Type B pancreatic cell (in vitro differentiated cells): ENCODE measurements around the gene GMFB. TPM values are rescaled to one million over a fixed set of nuclear protein-coding genes. Genes with fewer than 3 reads are reported as not detected.

Source experiments
- DNase-seq: peaks from one replicate; pipeline ENCODE4 v3.0.0; 2021; ENCODE audit warnings: mixed read lengths; ENCODE audit not compliant: unreplicated experiment; ENCODE audit errors: extremely low spot score
- H3K27ac Mint-ChIP-seq: 2 replicates; pipeline ENCODE4 v1.8.0; 2021; ENCODE audit warnings: mild to moderate bottlenecking, mixed read lengths
- H3K27me3 Mint-ChIP-seq: 2 replicates; pipeline ENCODE4 v1.8.0; 2021; ENCODE audit warnings: mixed read lengths
- H3K36me3 Mint-ChIP-seq: 2 replicates; pipeline ENCODE4 v1.8.0; 2021; ENCODE audit warnings: mixed read lengths
- H3K4me1 Mint-ChIP-seq: one replicate; pipeline ENCODE4 v1.8.0; 2021; ENCODE audit warnings: mixed read lengths; ENCODE audit not compliant: unreplicated experiment
- H3K4me3 Mint-ChIP-seq: 2 replicates; pipeline ENCODE4 v1.8.0; 2021; ENCODE audit warnings: mild to moderate bottlenecking, mixed read lengths
- H3K9me3 Mint-ChIP-seq: 2 replicates; pipeline ENCODE4 v1.8.0; 2021; ENCODE audit warnings: mixed read lengths
- total RNA-seq: library from RNA; stranded (reverse); gene quantifications from 2 replicates; pipeline ENCODE4 v1.2.1, GENCODE V29; 2021; ENCODE audit warnings: low replicate concordance
- TF ChIP-seq, protein P1 (sequence below): fragments of 200-600 bp; sonication (generic); conservative IDR thresholded peaks from 2 replicates; pipeline ENCODE4 v1.5.0; 2021; ENCODE audit warnings: antibody characterized with exemption, mild to moderate bottlenecking

GMFB gene
- total RNA-seq, 1 donor from 2014 or later: 48.8 TPM

DNA sequence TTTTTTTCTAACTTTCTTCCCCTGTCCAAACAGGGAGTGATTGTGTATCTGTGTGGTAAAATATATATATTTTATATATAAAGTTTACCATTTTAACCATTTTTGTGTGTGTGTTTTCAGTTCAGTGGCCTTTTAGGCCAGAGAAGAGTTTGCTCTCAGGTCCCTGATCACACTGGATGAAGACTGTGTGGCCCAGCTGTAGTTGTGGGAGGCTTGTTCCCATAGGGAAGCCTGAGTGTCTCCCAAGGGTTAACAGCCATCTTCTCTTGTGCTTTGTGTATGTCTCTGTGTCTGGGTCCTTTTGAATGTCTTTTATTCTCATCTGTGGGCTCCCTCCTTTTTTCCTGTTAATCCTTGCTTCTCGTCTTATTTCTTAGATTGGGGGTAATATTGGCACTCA is 44.3 kb upstream of the GMFB start:
- Mint-ChIP-seq H3K27me3 (no peaks in the 10 kb centered on the region), H3K36me3 (peaks cover 11% of the 10 kb centered on the region), H3K27ac (no peak overlapping the region), H3K9me3 (no peaks in the 10 kb centered on the region), H3K4me3 (no peak overlapping the region), H3K4me1 (no peaks in the 10 kb centered on the region)
- no peak for DNase-seq
- TF ChIP-seq, protein P1, sequence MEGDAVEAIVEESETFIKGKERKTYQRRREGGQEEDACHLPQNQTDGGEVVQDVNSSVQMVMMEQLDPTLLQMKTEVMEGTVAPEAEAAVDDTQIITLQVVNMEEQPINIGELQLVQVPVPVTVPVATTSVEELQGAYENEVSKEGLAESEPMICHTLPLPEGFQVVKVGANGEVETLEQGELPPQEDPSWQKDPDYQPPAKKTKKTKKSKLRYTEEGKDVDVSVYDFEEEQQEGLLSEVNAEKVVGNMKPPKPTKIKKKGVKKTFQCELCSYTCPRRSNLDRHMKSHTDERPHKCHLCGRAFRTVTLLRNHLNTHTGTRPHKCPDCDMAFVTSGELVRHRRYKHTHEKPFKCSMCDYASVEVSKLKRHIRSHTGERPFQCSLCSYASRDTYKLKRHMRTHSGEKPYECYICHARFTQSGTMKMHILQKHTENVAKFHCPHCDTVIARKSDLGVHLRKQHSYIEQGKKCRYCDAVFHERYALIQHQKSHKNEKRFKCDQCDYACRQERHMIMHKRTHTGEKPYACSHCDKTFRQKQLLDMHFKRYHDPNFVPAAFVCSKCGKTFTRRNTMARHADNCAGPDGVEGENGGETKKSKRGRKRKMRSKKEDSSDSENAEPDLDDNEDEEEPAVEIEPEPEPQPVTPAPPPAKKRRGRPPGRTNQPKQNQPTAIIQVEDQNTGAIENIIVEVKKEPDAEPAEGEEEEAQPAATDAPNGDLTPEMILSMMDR: no peak

DNA sequence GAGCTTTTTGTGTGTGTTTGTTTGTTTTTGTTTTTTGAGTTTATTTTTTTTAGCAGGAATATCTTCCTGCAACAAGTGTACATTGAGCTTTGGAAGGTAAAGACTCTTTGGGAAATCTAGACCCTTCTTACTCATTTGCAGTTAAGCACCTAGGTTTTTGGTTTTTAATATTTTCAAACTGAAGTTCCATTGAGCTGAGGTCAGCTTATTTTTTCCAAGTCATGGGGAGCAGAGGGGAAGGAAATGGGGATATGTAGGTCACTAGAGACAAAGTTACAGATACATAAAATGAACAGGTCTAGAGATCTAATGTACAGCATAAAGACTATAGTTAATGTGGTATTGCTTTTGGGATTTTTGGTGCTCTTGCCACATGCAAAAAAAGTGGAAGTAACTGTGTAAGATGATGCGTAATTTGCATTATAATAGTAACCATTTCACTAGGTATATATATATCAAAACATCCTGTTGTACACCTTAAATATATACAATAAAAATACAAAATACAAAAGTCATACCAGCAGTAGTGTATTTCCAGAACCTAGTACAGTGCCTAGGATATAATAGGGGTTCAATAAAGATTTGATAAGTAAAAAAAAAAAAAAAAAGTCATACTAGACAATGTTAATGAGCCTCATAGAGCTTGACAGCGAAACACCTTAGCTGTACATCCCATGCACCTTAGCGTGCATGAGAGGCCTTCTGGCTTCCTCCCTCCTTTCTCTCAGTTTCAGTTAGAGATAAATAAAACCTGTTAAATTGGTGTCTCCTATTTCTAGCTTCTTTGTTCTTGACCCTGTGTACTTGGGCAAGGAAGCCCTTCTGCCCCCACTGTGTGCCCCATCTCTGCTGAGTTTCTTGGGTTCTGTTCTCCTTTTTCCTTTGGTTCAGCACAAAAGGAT is 43.6 kb upstream of the GMFB start:
- Mint-ChIP-seq H3K27me3 (no peaks in the 10 kb centered on the region), H3K36me3 (peaks cover 11% of the 10 kb centered on the region), H3K27ac (no peak overlapping the region), H3K9me3 (no peaks in the 10 kb centered on the region), H3K4me3 (no peak overlapping the region), H3K4me1 (no peaks in the 10 kb centered on the region)
- no peak for DNase-seq
- TF ChIP-seq, protein P1: no peak

DNA sequence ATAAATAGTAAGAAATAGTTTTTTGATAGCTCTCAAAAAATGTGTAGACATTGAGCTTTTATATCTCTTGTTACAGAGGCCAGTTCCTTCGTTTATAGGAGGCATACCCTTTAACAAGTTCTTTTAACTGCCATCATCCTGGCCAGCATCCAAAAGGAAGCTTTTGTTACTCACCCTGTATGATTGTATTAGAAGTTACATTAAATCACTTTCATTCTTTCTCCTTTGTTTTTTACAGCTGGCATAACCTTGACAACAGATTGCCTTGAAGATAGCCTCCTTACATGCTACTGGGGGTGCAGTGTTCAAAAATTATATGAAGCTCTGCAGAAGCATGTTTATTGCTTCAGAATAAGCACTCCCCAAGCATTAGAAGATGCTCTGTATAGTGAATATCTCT is 41.0 kb upstream of the GMFB start:
- Mint-ChIP-seq H3K27ac (no peak overlapping the region), H3K27me3 (no peaks in the 10 kb centered on the region), H3K36me3 (peaks cover 3% of the 10 kb centered on the region)

DNA sequence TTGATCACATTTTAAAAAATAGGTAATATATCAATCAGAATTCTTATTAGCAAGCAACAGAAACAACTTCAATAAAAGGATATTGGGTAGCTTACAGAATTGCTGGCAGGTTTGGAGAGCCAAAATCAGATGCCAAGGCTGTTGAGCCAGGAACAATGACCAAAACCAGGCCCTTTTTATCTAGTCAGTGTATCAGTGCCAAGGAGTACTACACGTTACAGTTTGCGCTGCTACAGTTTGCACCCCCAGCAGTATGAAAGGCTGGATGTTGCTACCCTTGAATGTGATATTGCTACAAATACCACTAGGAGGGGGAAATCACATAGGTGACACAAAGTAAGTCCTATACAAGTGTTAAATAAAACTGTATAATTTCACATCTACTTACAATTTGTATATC is 40.2 kb upstream of the GMFB start:
- Mint-ChIP-seq H3K27me3 (no peaks in the 10 kb centered on the region), H3K9me3 (no peaks in the 10 kb centered on the region), H3K4me3 (no peak overlapping the region), H3K36me3 (no peaks in the 10 kb centered on the region), H3K27ac (no peak overlapping the region), H3K4me1 (no peaks in the 10 kb centered on the region)
- no peak for DNase-seq
- TF ChIP-seq, protein P1: no peak

More for the DNA sequence above, 41.0 kb upstream of the GMFB start:
- DNase-seq: no peak
- Mint-ChIP-seq H3K4me3 (no peak overlapping the region), H3K9me3 (no peaks in the 10 kb centered on the region), H3K4me1 (no peaks in the 10 kb centered on the region)
- TF ChIP-seq, protein P1: no peak

DNA sequence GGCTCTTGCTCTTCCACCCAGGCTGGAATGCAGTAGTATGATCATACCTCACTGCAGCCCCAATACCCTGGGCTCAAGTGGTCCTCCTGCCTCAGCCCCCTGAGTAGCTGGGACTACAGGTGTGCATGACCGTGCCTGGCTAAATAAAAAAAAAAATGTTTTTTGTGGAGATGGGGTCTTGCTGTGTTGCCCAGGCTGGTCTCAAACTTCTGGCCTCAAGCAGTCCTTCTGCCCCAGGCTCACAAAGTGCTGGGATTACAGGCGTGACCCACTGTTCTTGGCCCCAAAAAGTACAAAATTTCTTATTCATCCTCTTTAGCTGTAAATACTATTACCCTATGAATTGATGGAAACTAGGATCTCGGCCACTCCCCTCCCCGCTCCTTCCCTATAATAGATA is 35.6 kb upstream of the GMFB start:
- H3K4me1 Mint-ChIP-seq: no peaks in the 10 kb centered on the region
- no peak for DNase-seq
- no peaks in the 10 kb centered on the region for H3K9me3 Mint-ChIP-seq
- no peak overlapping the region for H3K4me3 Mint-ChIP-seq
- TF ChIP-seq, protein P1: no peak
- peaks cover 13% of the 10 kb centered on the region for H3K36me3 Mint-ChIP-seq
- no peak overlapping the region for H3K27ac Mint-ChIP-seq
- H3K27me3 Mint-ChIP-seq: no peaks in the 10 kb centered on the region
